GM21381 (cell line): ENCODE measurements around the gene CAMK4.

Experiments
- ATAC-seq: cut with Tn5 transposase; IDR thresholded peaks from one replicate; pipeline ENCODE4 v1.9.1; 2021; ENCODE audit warnings: mild to moderate bottlenecking, moderate library complexity; ENCODE audit not compliant: unreplicated experiment

Gene CAMK4

GRCh38 chr5:111228520-111229220 is 4.5 kb downstream of the CAMK4 start:
- no peak for ATAC-seq

- no peak for ATAC-seq
Observed at GRCh38 chr5:111229221-111229835, 5.1 kb downstream of the CAMK4 start.

- peak; percentile 37 for ATAC-seq
Observed at GRCh38 chr5:111229871-111230810, 6.0 kb downstream of the CAMK4 start.

- ATAC-seq = no peak
Observed at GRCh38 chr5:111231119-111231518, 6.9 kb downstream of the CAMK4 start.

GRCh38 chr5:111232311-111233051 is 8.3 kb downstream of the CAMK4 start:
- no peak for ATAC-seq

GRCh38 chr5:111233052-111233374 is 8.8 kb downstream of the CAMK4 start:
- ATAC-seq = no peak

- ATAC-seq = no peak
Observed at GRCh38 chr5:111234125-111234524, 9.9 kb downstream of the CAMK4 start.

- ATAC-seq = no peak
Observed at GRCh38 chr5:111235635-111236034, 11.5 kb downstream of the CAMK4 start.

GRCh38 chr5:111236348-111236747 is 12.2 kb downstream of the CAMK4 start:
- no peak for ATAC-seq

- ATAC-seq = no peak
Observed at GRCh38 chr5:111236995-111237394, 12.8 kb downstream of the CAMK4 start.

GRCh38 chr5:111237470-111237869 is 13.3 kb downstream of the CAMK4 start:
- ATAC-seq = no peak

- no peak for ATAC-seq
Observed at GRCh38 chr5:111238431-111239225, 14.4 kb downstream of the CAMK4 start.

- no peak for ATAC-seq
Observed at GRCh38 chr5:111241696-111242095, 17.5 kb downstream of the CAMK4 start.

- ATAC-seq = no peak
Observed at GRCh38 chr5:111242606-111243005, 18.4 kb downstream of the CAMK4 start.

GRCh38 chr5:111243318-111243717 is 19.1 kb downstream of the CAMK4 start:
- ATAC-seq = no peak

GRCh38 chr5:111245654-111246053 is 21.5 kb downstream of the CAMK4 start:
- no peak for ATAC-seq

- no peak for ATAC-seq
Observed at GRCh38 chr5:111246459-111246858, 22.3 kb downstream of the CAMK4 start.

GRCh38 chr5:111248571-111248970 is 24.4 kb downstream of the CAMK4 start:
- ATAC-seq = no peak

GRCh38 chr5:111251921-111252320 is 27.7 kb downstream of the CAMK4 start:
- no peak for ATAC-seq
